Measurements from ENCODE around the gene DDX18. TPM values are rescaled to one million over a fixed set of nuclear protein-coding genes. Genes with fewer than 3 reads are reported as not detected.
"Not testable (repeated sequence)": the region's sequence is repeated elsewhere in the genome, so short reads cannot be mapped to it uniquely, and the experiment has no call there.

The DDX18 gene
- 10 to 100 TPM; 68.8 to 86.3 (median 81.4) TPM for polyA plus RNA-seq (ENCODE audit: insufficient read length in 4 of 4)

GRCh38 chr2:117814417-117815264 lies at the start of gene DDX18:
DDX18 (plus strand) TSS chr2:117814691; CDS start chr2:117814778, 87 bp downstream.
- DNase-seq (ENCODE audit: low read depth in 4 of 4, low spot score in 3 of 4) = peak; percentile 96 to 99 (median 98)

GRCh38 chr2:117770730-117771129 lies 43.8 kb upstream of the DDX18 start:
- no peak for DNase-seq (ENCODE audit: low read depth in 4 of 4, low spot score in 3 of 4)

- DNase-seq (ENCODE audit: low read depth in 4 of 4, low spot score in 3 of 4) = peak in 3 of 4 donors; percentile 22 to 33 (median 25)
Observed at GRCh38 chr2:117771969-117772630, 42.4 kb upstream of the DDX18 start.

GRCh38 chr2:117774716-117775115 lies 39.8 kb upstream of the DDX18 start:
- no peak for DNase-seq (ENCODE audit: low read depth in 4 of 4, low spot score in 3 of 4)

- DNase-seq (ENCODE audit: low read depth in 4 of 4, low spot score in 3 of 4) = no peak
Observed at GRCh38 chr2:117775703-117776219, 38.7 kb upstream of the DDX18 start.

GRCh38 chr2:117776888-117777287 lies 37.6 kb upstream of the DDX18 start:
- DNase-seq (ENCODE audit: low read depth in 4 of 4, low spot score in 3 of 4) = no peak

GRCh38 chr2:117785740-117786139 lies 28.8 kb upstream of the DDX18 start:
- DNase-seq (ENCODE audit: low read depth in 4 of 4, low spot score in 3 of 4) = peak in 3 of 4 donors; percentile 19 to 35 (median 31)

GRCh38 chr2:117786520-117786919 lies 28.0 kb upstream of the DDX18 start:
- no peak for DNase-seq (ENCODE audit: low read depth in 4 of 4, low spot score in 3 of 4)

GRCh38 chr2:117789505-117789904 lies 25.0 kb upstream of the DDX18 start:
- DNase-seq (ENCODE audit: low read depth in 4 of 4, low spot score in 3 of 4) = no peak

GRCh38 chr2:117794668-117795067 lies 19.8 kb upstream of the DDX18 start:
- DNase-seq (ENCODE audit: low read depth in 4 of 4, low spot score in 3 of 4) = no peak

GRCh38 chr2:117801826-117802225 lies 12.7 kb upstream of the DDX18 start:
- DNase-seq (ENCODE audit: low read depth in 4 of 4, low spot score in 3 of 4) = no peak

- not testable (repeated sequence) for DNase-seq (ENCODE audit: low read depth in 4 of 4, low spot score in 3 of 4)
Observed at GRCh38 chr2:117803644-117804325, 10.7 kb upstream of the DDX18 start.

- no peak for DNase-seq (ENCODE audit: low read depth in 4 of 4, low spot score in 3 of 4)
Observed at GRCh38 chr2:117812443-117812842, 2.0 kb upstream of the DDX18 start.

- DNase-seq (ENCODE audit: low read depth in 4 of 4, low spot score in 3 of 4) = no peak
Observed at GRCh38 chr2:117815946-117816345, 1.5 kb downstream of the DDX18 start.

GRCh38 chr2:117818921-117819320 lies 4.4 kb downstream of the DDX18 start:
- no peak for DNase-seq (ENCODE audit: low read depth in 4 of 4, low spot score in 3 of 4)

GRCh38 chr2:117820444-117820843 lies 6.0 kb downstream of the DDX18 start:
- no peak for DNase-seq (ENCODE audit: low read depth in 4 of 4, low spot score in 3 of 4)

- DNase-seq (ENCODE audit: low read depth in 4 of 4, low spot score in 3 of 4) = no peak
Observed at GRCh38 chr2:117825437-117825836, 10.9 kb downstream of the DDX18 start.

GRCh38 chr2:117827464-117827863 lies 13.0 kb downstream of the DDX18 start:
- not testable (repeated sequence) for DNase-seq (ENCODE audit: low read depth in 4 of 4, low spot score in 3 of 4)

- no peak for DNase-seq (ENCODE audit: low read depth in 4 of 4, low spot score in 3 of 4)
Observed at GRCh38 chr2:117828870-117829269, 14.4 kb downstream of the DDX18 start.

GRCh38 chr2:117832332-117832731 lies 17.8 kb downstream of the DDX18 start:
- DNase-seq (ENCODE audit: low read depth in 4 of 4, low spot score in 3 of 4) = no peak

Data from right renal pelvis (tissue), 4 donors.